Stimulated activated effector memory CD8-positive, alpha-beta T cell treated with anti-CD3 and anti-CD28 coated beads, Interleukin-12 subunit alpha, Interleukin-12 subunit beta, amount 100 ng/mL, for 72 hours (primary cell): Measurements from ENCODE around the gene ZNF474.
A peak's percentile ranks its signal among the peaks of the same experiment; 100 is the strongest.

Source experiments
- ATAC-seq: fragments of 150-1000 bp; cut with Tn5 transposase; 2 replicates; pipeline ENCODE4 v1.10.0; 2021
- DNase-seq, 2 donors: peaks; one replicate each; pipeline ENCODE4 v3.0.0; 2021 to 2022; ENCODE audit warnings: low spot score in 2 of 2
- H3K27ac Mint-ChIP-seq: one replicate; pipeline ENCODE4 v1.8.0; 2022; ENCODE audit warnings: mild to moderate bottlenecking, mixed read lengths
- H3K36me3 Mint-ChIP-seq: one replicate; pipeline ENCODE4 v1.8.0; 2022; ENCODE audit warnings: mild to moderate bottlenecking, mixed read lengths
- H3K4me1 Mint-ChIP-seq: one replicate; pipeline ENCODE4 v1.8.0; 2022; ENCODE audit warnings: mixed read lengths
- H3K4me3 Mint-ChIP-seq: one replicate; pipeline ENCODE4 v1.8.0; 2022; ENCODE audit warnings: mild to moderate bottlenecking, mixed read lengths
- H3K9me3 Mint-ChIP-seq: one replicate; pipeline ENCODE4 v1.8.0; 2022; ENCODE audit warnings: mixed read lengths

The ZNF474 gene

GRCh38 chr5:122180146-122180712 is 50.9 kb downstream of the ZNF474 start:
- no peaks in the 10 kb centered on the region for H3K9me3 Mint-ChIP-seq
- H3K36me3 Mint-ChIP-seq, result no peaks in the 10 kb centered on the region
- H3K27ac Mint-ChIP-seq, result no peak overlapping the region
- no peak overlapping the region for H3K4me3 Mint-ChIP-seq
- DNase-seq (no peak), ATAC-seq (no peak)
- no peaks in the 10 kb centered on the region for H3K4me1 Mint-ChIP-seq

DNA sequence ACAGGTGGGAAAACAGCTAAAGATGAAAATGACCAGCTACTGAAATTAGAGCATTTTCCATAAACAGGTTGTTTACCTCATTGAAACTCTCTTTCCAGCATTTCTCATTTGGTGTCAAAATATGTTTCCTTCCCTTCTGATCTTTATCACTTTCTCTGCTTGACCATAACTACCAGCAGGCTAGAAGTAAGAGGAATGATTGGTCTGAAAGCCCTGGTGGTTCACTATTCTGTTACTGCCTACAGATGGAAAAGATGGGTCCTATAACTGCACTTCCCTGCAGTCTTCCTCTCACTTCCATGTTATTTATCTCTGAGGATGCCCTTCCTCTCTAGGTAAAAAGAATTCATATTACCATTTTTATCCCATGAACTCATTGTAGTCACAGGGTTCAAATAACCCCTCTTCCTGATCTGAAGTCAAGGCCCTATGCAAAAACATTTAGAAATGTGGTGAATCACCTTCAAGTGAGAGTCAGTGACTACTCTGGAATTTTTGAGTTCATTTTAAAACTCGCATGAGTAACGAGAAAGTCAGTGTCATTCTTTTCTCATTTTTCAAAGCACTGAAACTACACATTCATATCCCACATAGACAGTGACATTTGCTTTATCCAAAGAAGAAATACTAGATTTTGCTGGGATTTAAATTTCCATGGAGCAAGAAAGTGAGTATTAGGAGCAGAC is 51.7 kb downstream of the ZNF474 start:
- Mint-ChIP-seq H3K9me3 (no peaks in the 10 kb centered on the region), H3K4me1 (no peaks in the 10 kb centered on the region), H3K4me3 (no peak overlapping the region), H3K27ac (no peak overlapping the region), H3K36me3 (no peaks in the 10 kb centered on the region)
- no peak for DNase-seq
- ATAC-seq, result peak; percentile 45

DNA sequence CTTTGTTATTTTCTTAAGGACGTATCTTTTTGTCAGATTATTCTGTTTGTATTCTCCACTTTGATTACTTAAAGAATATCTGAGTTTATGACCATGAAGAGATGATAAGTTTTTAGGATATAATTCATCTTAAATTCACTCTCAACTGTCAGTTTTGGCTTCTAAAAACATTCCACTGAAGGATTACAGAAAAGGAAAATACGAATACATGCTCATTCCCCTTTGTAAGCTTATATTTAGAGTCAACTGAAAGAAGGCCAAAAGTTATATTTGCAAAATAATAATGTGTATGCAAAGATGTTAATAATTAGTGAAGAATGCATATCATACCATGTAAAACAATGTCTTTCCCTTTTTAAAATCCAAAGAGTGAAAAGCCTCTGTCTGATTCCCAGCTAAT is 52.5 kb downstream of the ZNF474 start:
- no peak for DNase-seq
- H3K9me3 Mint-ChIP-seq, result no peaks in the 10 kb centered on the region
- H3K4me3 Mint-ChIP-seq, result no peak overlapping the region
- ATAC-seq, result no peak
- no peaks in the 10 kb centered on the region for H3K36me3 Mint-ChIP-seq
- H3K4me1 Mint-ChIP-seq, result no peaks in the 10 kb centered on the region
- H3K27ac Mint-ChIP-seq, result no peak overlapping the region

- Mint-ChIP-seq H3K9me3 (no peaks in the 10 kb centered on the region), H3K27ac (no peak overlapping the region), H3K4me1 (no peaks in the 10 kb centered on the region), H3K4me3 (no peak overlapping the region), H3K36me3 (no peaks in the 10 kb centered on the region)
- DNase-seq (no peak), ATAC-seq (no peak)
Observed at GRCh38 chr5:122182491-122182921, 53.2 kb downstream of the ZNF474 start.

DNA sequence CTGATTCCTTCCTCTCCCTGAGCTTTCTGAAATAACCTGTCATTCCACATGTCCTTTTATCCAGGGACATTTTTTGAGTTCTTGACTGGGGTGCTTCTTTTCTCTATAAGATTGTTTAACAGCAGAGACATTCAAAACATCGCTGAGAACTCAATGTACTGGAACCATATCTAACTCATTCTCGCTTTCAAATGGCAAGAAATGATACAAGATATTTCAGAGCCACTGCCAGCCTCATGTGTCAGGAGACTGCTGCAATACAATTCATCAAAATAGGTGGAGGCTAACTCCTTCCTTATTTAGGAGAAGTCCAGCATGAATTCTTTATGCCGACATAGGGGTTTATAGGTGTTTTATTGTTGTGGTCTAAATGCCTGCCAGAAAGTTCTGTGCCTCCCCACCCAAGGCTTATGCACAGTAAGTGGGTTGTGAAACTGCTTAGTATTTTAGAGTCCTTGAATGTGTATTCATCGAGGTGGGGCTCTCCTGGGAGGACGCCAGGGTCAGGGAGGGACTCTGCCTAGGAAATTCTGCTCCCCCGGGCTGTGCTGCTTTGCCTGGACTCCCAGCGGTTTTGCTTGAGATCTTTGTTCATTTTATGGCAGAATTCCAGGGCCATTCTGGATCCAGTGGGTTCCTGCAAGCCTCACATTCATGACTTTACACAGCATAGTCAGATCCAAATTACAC is 53.9 kb downstream of the ZNF474 start:
- no peaks in the 10 kb centered on the region for H3K9me3 Mint-ChIP-seq
- no peaks in the 10 kb centered on the region for H3K36me3 Mint-ChIP-seq
- no peak overlapping the region for H3K27ac Mint-ChIP-seq
- DNase-seq (no peak), ATAC-seq (no peak)
- no peaks in the 10 kb centered on the region for H3K4me1 Mint-ChIP-seq
- H3K4me3 Mint-ChIP-seq, result no peak overlapping the region

- Mint-ChIP-seq H3K4me3 (no peak overlapping the region), H3K9me3 (no peaks in the 10 kb centered on the region), H3K27ac (no peak overlapping the region), H3K4me1 (no peaks in the 10 kb centered on the region), H3K36me3 (no peaks in the 10 kb centered on the region)
- ATAC-seq (no peak), DNase-seq (no peak)
Observed at GRCh38 chr5:122183788-122184170, 54.4 kb downstream of the ZNF474 start.

GRCh38 chr5:122184676-122185255 is 55.4 kb downstream of the ZNF474 start:
- Mint-ChIP-seq H3K36me3 (no peaks in the 10 kb centered on the region), H3K4me3 (no peak overlapping the region), H3K4me1 (no peaks in the 10 kb centered on the region), H3K9me3 (no peaks in the 10 kb centered on the region), H3K27ac (no peak overlapping the region)
- DNase-seq (no peak), ATAC-seq (no peak)

DNA sequence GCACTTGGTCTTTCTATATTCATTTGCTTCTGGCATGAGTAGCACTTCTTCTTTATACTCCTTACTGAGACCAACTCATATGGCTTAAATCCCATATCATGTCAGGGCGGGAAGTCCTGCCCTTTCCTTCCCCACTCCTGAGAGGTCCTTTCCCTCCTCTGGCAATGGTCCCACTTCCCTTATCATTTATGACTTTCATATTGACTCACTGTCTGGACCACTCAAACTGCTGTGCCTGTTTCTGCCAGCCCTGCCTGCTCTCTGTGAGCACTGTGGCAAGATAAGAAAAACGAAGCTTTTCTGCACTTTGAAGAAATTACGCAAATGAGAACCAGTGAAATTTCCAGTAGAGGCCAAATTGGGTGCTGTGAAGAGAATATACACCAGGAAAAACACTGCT is 58.1 kb downstream of the ZNF474 start:
- H3K9me3 Mint-ChIP-seq, result no peaks in the 10 kb centered on the region
- no peak for ATAC-seq
- no peaks in the 10 kb centered on the region for H3K4me1 Mint-ChIP-seq
- no peak overlapping the region for H3K4me3 Mint-ChIP-seq
- no peak for DNase-seq
- H3K27ac Mint-ChIP-seq, result no peak overlapping the region
- H3K36me3 Mint-ChIP-seq, result no peaks in the 10 kb centered on the region

GRCh38 chr5:122190156-122190555 is 60.8 kb downstream of the ZNF474 start:
- Mint-ChIP-seq H3K36me3 (no peaks in the 10 kb centered on the region), H3K27ac (no peak overlapping the region), H3K4me1 (no peaks in the 10 kb centered on the region), H3K4me3 (no peak overlapping the region), H3K9me3 (no peaks in the 10 kb centered on the region)
- ATAC-seq, result no peak
- DNase-seq, result no peak

GRCh38 chr5:122192497-122193496 is 63.5 kb downstream of the ZNF474 start:
- Mint-ChIP-seq H3K27ac (no peak overlapping the region), H3K9me3 (no peaks in the 10 kb centered on the region), H3K36me3 (no peaks in the 10 kb centered on the region), H3K4me1 (no peaks in the 10 kb centered on the region), H3K4me3 (no peak overlapping the region)
- no peak for ATAC-seq
- DNase-seq, result no peak

DNA sequence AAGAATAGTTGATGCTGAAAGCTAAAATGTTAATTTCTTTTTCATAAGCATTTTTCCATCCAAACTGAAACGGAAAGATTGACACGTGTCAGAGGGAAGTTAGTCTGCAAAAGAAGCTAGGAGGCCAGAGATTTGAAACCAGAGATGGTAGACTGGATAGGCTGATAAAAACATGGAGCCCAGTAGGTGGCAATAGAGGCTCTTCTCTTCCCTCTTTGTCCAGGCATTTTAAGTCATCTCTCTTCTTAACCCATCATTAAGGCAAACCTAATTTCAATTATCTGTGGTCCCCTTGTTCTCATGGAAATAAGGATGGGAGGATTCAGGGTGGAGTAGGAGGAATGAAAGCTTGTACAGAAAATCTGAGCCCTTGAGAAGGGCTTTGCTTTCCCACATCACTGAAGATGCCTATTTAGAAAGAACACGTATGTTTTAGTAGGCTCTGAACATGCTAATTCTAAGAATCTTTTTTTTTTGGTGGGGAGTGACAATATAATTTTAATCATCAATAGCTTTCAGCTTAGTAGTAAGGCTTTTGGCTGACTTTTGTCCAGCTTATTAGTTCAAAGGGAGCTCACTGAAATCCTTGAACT is 66.6 kb downstream of the ZNF474 start:
- H3K36me3 Mint-ChIP-seq, result no peaks in the 10 kb centered on the region
- ATAC-seq (no peak), DNase-seq (no peak)
- H3K9me3 Mint-ChIP-seq, result no peaks in the 10 kb centered on the region
- no peak overlapping the region for H3K27ac Mint-ChIP-seq
- H3K4me3 Mint-ChIP-seq, result no peak overlapping the region
- no peaks in the 10 kb centered on the region for H3K4me1 Mint-ChIP-seq

DNA sequence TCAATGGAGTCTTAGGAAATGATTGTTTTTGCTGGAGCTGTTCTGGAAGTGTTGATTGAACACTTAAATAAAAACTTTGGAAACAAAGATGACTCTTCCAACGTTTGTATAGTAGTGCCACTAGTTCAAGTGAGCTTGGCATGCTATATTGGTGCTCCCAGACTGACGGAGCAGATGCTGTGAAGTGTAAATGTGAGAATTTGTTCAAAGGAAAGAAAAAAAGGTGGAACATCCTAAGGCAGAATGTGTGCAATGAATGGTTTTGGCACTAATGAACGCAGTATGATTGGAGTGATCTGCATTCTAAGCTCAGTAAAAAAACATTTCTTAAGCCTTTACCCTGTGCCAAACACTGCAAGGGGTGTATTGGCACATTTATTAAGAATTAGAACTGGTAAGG is 69.8 kb downstream of the ZNF474 start:
- no peaks in the 10 kb centered on the region for H3K36me3 Mint-ChIP-seq
- no peaks in the 10 kb centered on the region for H3K4me1 Mint-ChIP-seq
- no peak overlapping the region for H3K27ac Mint-ChIP-seq
- no peak for DNase-seq
- no peak overlapping the region for H3K4me3 Mint-ChIP-seq
- no peak for ATAC-seq
- no peaks in the 10 kb centered on the region for H3K9me3 Mint-ChIP-seq

DNA sequence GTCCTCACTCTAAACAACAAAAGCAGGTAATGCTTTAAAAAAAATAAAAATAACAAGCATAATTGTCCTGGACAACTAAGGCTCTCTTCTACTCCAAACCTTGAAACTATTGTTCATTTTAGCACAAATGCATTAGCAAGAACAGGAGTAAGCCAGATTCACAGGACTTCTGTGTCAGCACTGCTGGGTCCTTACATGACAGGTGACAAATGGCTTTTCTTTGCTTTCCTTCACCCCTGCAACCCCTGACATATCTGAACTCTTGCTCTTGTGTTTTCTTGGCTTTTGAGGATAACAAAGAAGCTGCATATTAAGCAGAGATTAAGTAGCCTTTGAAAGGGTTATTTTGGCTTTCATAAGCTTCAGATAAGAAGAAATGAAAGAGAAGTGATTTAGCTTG is 71.1 kb downstream of the ZNF474 start:
- no peak overlapping the region for H3K4me3 Mint-ChIP-seq
- H3K36me3 Mint-ChIP-seq, result no peaks in the 10 kb centered on the region
- ATAC-seq, result no peak
- H3K9me3 Mint-ChIP-seq, result peaks cover 1% of the 10 kb centered on the region
- DNase-seq, result no peak
- no peaks in the 10 kb centered on the region for H3K4me1 Mint-ChIP-seq
- no peak overlapping the region for H3K27ac Mint-ChIP-seq

DNA sequence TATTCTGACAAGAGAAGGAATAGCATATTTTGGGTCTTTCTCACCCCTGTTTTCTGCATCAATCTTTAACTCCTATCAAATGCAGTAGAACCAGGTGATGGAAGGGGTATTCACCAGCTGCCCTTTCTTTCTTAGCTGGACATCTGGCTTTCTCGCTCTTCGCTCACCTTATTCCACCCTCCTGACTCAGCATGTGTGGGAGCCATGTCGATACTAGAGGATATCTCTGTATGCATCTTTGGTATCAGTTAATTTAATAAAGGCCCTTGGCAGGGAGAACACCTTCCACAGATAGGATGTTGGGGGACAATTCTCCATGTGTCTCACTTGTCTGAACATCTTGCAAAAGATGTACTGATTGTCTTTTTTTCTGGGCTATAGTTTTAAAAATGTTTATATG is 71.5 kb downstream of the ZNF474 start:
- peaks cover 4% of the 10 kb centered on the region for H3K9me3 Mint-ChIP-seq
- ATAC-seq (no peak), DNase-seq (no peak)
- H3K4me1 Mint-ChIP-seq, result no peaks in the 10 kb centered on the region
- no peak overlapping the region for H3K4me3 Mint-ChIP-seq
- H3K27ac Mint-ChIP-seq, result no peak overlapping the region
- no peaks in the 10 kb centered on the region for H3K36me3 Mint-ChIP-seq

GRCh38 chr5:122201365-122201764 is 72.0 kb downstream of the ZNF474 start:
- Mint-ChIP-seq H3K4me3 (no peak overlapping the region), H3K27ac (no peak overlapping the region), H3K9me3 (peaks cover 4% of the 10 kb centered on the region), H3K36me3 (no peaks in the 10 kb centered on the region), H3K4me1 (no peaks in the 10 kb centered on the region)
- DNase-seq, result no peak
- no peak for ATAC-seq
